ENCODE results near the gene WRNIP1. TPM values are rescaled to one million over a fixed set of nuclear protein-coding genes. Genes with fewer than 3 reads are reported as not detected.

WRNIP1 gene
- polyA plus RNA-seq, 3 donors, result 58.6 to 64.8 (median 59.0) TPM

GRCh38 chr6:2830183-2830582 lies 65.0 kb downstream of the WRNIP1 start:
- no peak for DNase-seq (ENCODE audit: low read depth in 3 of 3, low spot score in 2 of 3)

- DNase-seq (ENCODE audit: low read depth in 3 of 3, low spot score in 2 of 3), result no peak
These were observed 66.2 kb downstream of the WRNIP1 start for GRCh38 chr6:2831392-2831791.

GRCh38 chr6:2834262-2834661 lies 69.1 kb downstream of the WRNIP1 start:
- no peak for DNase-seq (ENCODE audit: low read depth in 3 of 3, low spot score in 2 of 3)

Other genes with a start within 250 kb of the WRNIP1 start
- 1 to 10 TPM in 2 of 3 donors, under 1 TPM in 1; 0.96 to 1.7 (median 1.3) TPM for gene MYLK4, start 14.5 kb upstream of the WRNIP1 start, polyA plus RNA-seq (ENCODE audit: insufficient read length in 3 of 3)
- 10 to 100 TPM; 19.5 to 21.8 (median 21.4) TPM for gene SERPINB1, start 76.5 kb downstream of the WRNIP1 start, polyA plus RNA-seq (ENCODE audit: insufficient read length in 3 of 3)
- 10 to 100 TPM; 13.1 to 14.0 (median 13.9) TPM for gene SERPINB9, start 137.9 kb downstream of the WRNIP1 start, polyA plus RNA-seq (ENCODE audit: insufficient read length in 3 of 3)
- gene SERPINB6, start 206.2 kb downstream of the WRNIP1 start, polyA plus RNA-seq (ENCODE audit: insufficient read length in 3 of 3), result 10 to 100 TPM; 86.0 to 94.6 (median 92.8) TPM
- gene NQO2, start 234.5 kb downstream of the WRNIP1 start, polyA plus RNA-seq (ENCODE audit: insufficient read length in 3 of 3), result 10 to 100 TPM; 57.3 to 64.4 (median 57.6) TPM

Measured in right renal cortex interstitium (tissue), 3 donors.